ENCODE data around the gene WASHC3.
A peak's percentile ranks its signal among the peaks of the same experiment; 100 is the strongest.
"Not testable (repeated sequence)": the region's sequence is repeated elsewhere in the genome, so short reads cannot be mapped to it uniquely, and the experiment has no call there.

Gene WASHC3

GRCh38 chr12:102043928-102044327, 17.9 kb downstream of the WASHC3 start:
- Histone ChIP-seq H3K9ac (ENCODE audit: low read length) (no peak overlapping the region), H3K4me1 (ENCODE audit: control insufficient read depth, insufficient read depth, low read length) (no peaks in the 10 kb centered on the region), H3K27me3 (replicated peaks; ENCODE audit: control insufficient read depth, insufficient read depth, low read length) (no peaks in the 10 kb centered on the region), H3K4me3 (ENCODE audit: low read length) (no peak overlapping the region), H3K36me3 (ENCODE audit: control insufficient read depth, insufficient read depth, low read length, severe bottlenecking) (peaks cover 93% of the 10 kb centered on the region), H3K9me3 (ENCODE audit: control insufficient read depth, low read length) (no peaks in the 10 kb centered on the region)
- no peak for DNase-seq (ENCODE audit: low read depth)

DNA sequence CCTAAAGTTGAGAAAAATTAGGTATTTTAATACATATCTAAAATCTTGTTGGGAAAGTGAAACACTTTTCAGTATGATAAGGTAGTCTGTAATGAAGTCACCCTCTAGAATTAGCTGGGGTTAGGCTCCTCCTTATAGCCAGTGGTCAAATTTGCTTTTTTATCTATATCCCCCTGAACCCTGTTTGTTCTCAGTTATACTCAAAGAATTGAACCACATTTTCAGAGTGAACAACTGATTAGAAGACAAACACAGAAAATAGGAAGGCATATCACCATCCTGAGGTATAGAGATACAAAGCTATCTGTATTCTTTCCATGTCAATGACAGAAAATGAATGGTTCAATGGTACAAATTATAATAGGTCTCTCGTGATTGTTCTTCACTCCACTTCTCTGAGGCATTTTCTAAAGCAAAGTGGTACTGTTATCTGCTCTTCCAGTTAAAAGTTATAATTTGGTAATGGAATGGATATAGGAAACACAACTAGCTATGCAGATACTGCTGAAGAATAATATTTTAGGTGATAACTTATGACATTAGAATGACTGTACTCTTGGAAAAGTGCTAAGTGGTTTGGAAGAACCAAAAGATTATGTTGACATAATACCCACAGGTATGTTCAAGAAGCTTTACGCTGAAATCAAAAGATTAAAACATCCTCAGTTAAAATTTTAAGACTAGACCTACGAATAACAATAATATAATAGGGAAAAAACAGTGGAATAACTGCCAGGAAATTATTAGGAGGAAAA, 27.6 kb downstream of the WASHC3 start:
- H3K27me3 ChIP-seq (replicated peaks; ENCODE audit: control insufficient read depth, insufficient read depth, low read length), result no peaks in the 10 kb centered on the region
- no peak overlapping the region for H3K4me3 ChIP-seq (ENCODE audit: low read length)
- DNase-seq (ENCODE audit: low read depth), result no peak
- no peaks in the 10 kb centered on the region for H3K9me3 ChIP-seq (ENCODE audit: control insufficient read depth, low read length)
- no peak overlapping the region for H3K9ac ChIP-seq (ENCODE audit: low read length)
- H3K36me3 ChIP-seq (ENCODE audit: control insufficient read depth, insufficient read depth, low read length, severe bottlenecking), result peaks cover 69% of the 10 kb centered on the region
- H3K4me1 ChIP-seq (ENCODE audit: control insufficient read depth, insufficient read depth, low read length), result peaks cover 35% of the 10 kb centered on the region

DNA sequence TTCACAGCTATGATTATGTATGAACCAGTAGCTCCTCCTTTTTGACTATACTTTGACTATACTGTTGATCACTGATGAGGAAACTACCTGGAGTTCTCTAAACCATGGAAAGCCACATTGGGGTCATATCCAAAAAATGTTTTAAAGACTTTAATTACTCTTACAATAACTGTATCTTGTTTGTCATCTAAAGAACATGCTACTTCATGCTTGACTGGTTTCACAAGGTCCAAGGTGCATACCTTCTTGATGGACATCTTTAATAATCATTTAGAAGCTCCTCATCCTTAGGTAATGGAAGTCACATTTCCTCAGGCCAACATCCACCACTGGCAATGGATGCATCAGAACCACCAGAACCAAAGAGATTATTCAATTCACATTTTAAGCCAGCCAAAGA, 29.9 kb downstream of the WASHC3 start:
- no peak for DNase-seq (ENCODE audit: low read depth)
- H3K9ac ChIP-seq (ENCODE audit: low read length), result no peak overlapping the region
- H3K4me3 ChIP-seq (ENCODE audit: low read length), result no peak overlapping the region
- no peaks in the 10 kb centered on the region for H3K9me3 ChIP-seq (ENCODE audit: control insufficient read depth, low read length)
- peaks cover 62% of the 10 kb centered on the region for H3K36me3 ChIP-seq (ENCODE audit: control insufficient read depth, insufficient read depth, low read length, severe bottlenecking)
- H3K4me1 ChIP-seq (ENCODE audit: control insufficient read depth, insufficient read depth, low read length), result peaks cover 34% of the 10 kb centered on the region
- no peaks in the 10 kb centered on the region for H3K27me3 ChIP-seq (replicated peaks; ENCODE audit: control insufficient read depth, insufficient read depth, low read length)

DNA sequence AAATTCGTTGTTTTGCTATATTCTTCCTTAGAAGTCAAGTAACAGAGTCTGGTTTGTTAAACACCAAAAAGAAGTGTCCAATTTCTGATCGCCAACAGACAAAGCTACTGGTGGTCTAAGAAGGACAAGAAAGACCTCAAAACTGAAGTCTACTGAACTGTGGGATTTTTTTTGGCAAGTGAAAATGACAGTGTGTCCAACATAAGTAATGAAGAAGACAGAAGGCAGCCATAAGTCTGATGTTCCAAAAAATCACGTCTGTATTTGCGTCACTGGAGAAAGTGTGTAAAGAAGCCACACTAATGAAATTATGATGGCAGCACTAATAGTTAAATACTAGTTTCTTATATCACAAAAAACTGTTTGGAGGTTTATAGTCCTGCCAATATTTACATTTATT, 32.6 kb downstream of the WASHC3 start:
- DNase-seq (ENCODE audit: low read depth), result no peak
- peaks cover 42% of the 10 kb centered on the region for H3K36me3 ChIP-seq (ENCODE audit: control insufficient read depth, insufficient read depth, low read length, severe bottlenecking)
- H3K4me3 ChIP-seq (ENCODE audit: low read length), result peak overlapping the region; percentile 51
- peak overlapping the region; percentile 52 for H3K9ac ChIP-seq (ENCODE audit: low read length)
- H3K9me3 ChIP-seq (ENCODE audit: control insufficient read depth, low read length), result no peaks in the 10 kb centered on the region
- peaks cover 33% of the 10 kb centered on the region for H3K4me1 ChIP-seq (ENCODE audit: control insufficient read depth, insufficient read depth, low read length)
- no peaks in the 10 kb centered on the region for H3K27me3 ChIP-seq (replicated peaks; ENCODE audit: control insufficient read depth, insufficient read depth, low read length)

- no peak for DNase-seq (ENCODE audit: low read depth)
- Histone ChIP-seq H3K36me3 (ENCODE audit: control insufficient read depth, insufficient read depth, low read length, severe bottlenecking) (peaks cover 25% of the 10 kb centered on the region), H3K4me1 (ENCODE audit: control insufficient read depth, insufficient read depth, low read length) (peaks cover 48% of the 10 kb centered on the region), H3K4me3 (ENCODE audit: low read length) (no peak overlapping the region), H3K27me3 (replicated peaks; ENCODE audit: control insufficient read depth, insufficient read depth, low read length) (no peaks in the 10 kb centered on the region), H3K9me3 (ENCODE audit: control insufficient read depth, low read length) (no peaks in the 10 kb centered on the region), H3K9ac (ENCODE audit: low read length) (no peak overlapping the region)
Measured at GRCh38 chr12:102026728-102027127, 35.1 kb downstream of the WASHC3 start.

- H3K4me1 ChIP-seq (ENCODE audit: control insufficient read depth, insufficient read depth, low read length), result peaks cover 50% of the 10 kb centered on the region
- no peaks in the 10 kb centered on the region for H3K9me3 ChIP-seq (ENCODE audit: control insufficient read depth, low read length)
- no peak overlapping the region for H3K9ac ChIP-seq (ENCODE audit: low read length)
- H3K36me3 ChIP-seq (ENCODE audit: control insufficient read depth, insufficient read depth, low read length, severe bottlenecking), result peaks cover 23% of the 10 kb centered on the region
- no peaks in the 10 kb centered on the region for H3K27me3 ChIP-seq (replicated peaks; ENCODE audit: control insufficient read depth, insufficient read depth, low read length)
- peak; percentile 47 for DNase-seq (ENCODE audit: low read depth)
- H3K4me3 ChIP-seq (ENCODE audit: low read length), result no peak overlapping the region
Measured at GRCh38 chr12:102024765-102025164, 37.0 kb downstream of the WASHC3 start.

GRCh38 chr12:102023343-102023930, 38.4 kb downstream of the WASHC3 start:
- no peaks in the 10 kb centered on the region for H3K27me3 ChIP-seq (replicated peaks; ENCODE audit: control insufficient read depth, insufficient read depth, low read length)
- peak overlapping the region; percentile 25 for H3K4me3 ChIP-seq (ENCODE audit: low read length)
- DNase-seq (ENCODE audit: low read depth), result peak; percentile 71
- peaks cover 25% of the 10 kb centered on the region for H3K36me3 ChIP-seq (ENCODE audit: control insufficient read depth, insufficient read depth, low read length, severe bottlenecking)
- peak overlapping the region; percentile 51 for H3K9ac ChIP-seq (ENCODE audit: low read length)
- H3K9me3 ChIP-seq (ENCODE audit: control insufficient read depth, low read length), result no peaks in the 10 kb centered on the region
- H3K4me1 ChIP-seq (ENCODE audit: control insufficient read depth, insufficient read depth, low read length), result peaks cover 40% of the 10 kb centered on the region

DNA sequence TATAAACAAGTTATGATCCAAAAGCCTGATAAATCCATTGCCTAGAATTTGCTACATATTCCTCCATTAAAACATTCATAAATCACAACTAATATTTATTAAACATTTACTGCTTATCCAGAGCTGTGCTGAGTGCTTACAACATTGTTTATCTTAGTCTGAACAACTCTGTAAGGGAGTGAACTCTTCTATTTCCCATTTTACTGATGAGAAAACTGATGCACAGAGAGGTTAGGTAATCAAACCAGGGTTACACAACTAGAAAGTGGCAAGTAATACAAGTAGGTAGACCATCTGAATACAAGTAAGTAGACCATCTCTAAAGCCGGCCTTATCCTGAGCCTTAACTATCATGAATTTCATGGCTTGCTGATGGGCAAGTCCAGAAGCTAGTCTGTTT, 39.5 kb downstream of the WASHC3 start:
- Histone ChIP-seq H3K9ac (ENCODE audit: low read length) (no peak overlapping the region), H3K4me3 (ENCODE audit: low read length) (no peak overlapping the region), H3K27me3 (replicated peaks; ENCODE audit: control insufficient read depth, insufficient read depth, low read length) (no peaks in the 10 kb centered on the region), H3K9me3 (ENCODE audit: control insufficient read depth, low read length) (no peaks in the 10 kb centered on the region), H3K4me1 (ENCODE audit: control insufficient read depth, insufficient read depth, low read length) (peaks cover 40% of the 10 kb centered on the region), H3K36me3 (ENCODE audit: control insufficient read depth, insufficient read depth, low read length, severe bottlenecking) (peaks cover 24% of the 10 kb centered on the region)
- no peak for DNase-seq (ENCODE audit: low read depth)

DNA sequence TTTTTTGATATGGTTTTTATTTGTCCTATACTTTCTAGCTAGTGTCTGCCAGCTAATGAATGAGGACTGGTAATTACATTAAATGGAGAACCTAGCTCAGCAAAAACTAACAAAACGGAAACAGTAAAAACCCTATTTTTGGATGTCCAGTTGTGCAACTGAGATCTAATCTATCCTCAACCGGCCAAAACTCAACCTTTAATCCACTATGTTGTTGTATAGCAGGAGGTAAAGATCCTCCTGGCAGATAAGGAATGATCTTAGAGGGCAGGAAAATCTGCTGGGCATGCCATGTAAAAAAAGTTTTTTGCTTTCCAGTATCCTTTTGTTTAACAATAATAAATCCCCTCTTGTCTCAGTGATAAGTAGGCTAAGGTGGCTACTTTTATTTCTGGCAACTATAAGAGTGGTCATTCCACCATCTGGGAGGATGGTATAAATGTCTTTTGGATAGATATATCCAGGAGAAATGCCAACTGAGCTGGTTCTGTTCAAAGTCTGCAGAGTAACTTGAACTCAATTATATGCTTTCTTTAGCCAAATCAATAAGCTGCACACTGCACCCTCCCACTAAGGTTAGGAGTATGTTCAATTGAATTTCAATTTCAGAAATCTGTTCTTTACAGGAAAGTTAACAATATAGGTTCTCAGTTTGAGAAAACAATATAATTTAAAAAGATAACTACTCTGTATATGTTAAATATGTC, 40.1 kb downstream of the WASHC3 start:
- Histone ChIP-seq H3K36me3 (ENCODE audit: control insufficient read depth, insufficient read depth, low read length, severe bottlenecking) (peaks cover 28% of the 10 kb centered on the region), H3K27me3 (replicated peaks; ENCODE audit: control insufficient read depth, insufficient read depth, low read length) (no peaks in the 10 kb centered on the region), H3K9ac (ENCODE audit: low read length) (no peak overlapping the region), H3K4me1 (ENCODE audit: control insufficient read depth, insufficient read depth, low read length) (peaks cover 40% of the 10 kb centered on the region), H3K4me3 (ENCODE audit: low read length) (no peak overlapping the region), H3K9me3 (ENCODE audit: control insufficient read depth, low read length) (no peaks in the 10 kb centered on the region)
- no peak for DNase-seq (ENCODE audit: low read depth)

GRCh38 chr12:102018607-102019006, 43.2 kb downstream of the WASHC3 start:
- not testable (repeated sequence) for H3K9ac ChIP-seq (ENCODE audit: low read length); H3K27me3 ChIP-seq (replicated peaks; ENCODE audit: control insufficient read depth, insufficient read depth, low read length); DNase-seq (ENCODE audit: low read depth); H3K4me3 ChIP-seq (ENCODE audit: low read length); H3K9me3 ChIP-seq (ENCODE audit: control insufficient read depth, low read length)
- Histone ChIP-seq H3K4me1 (ENCODE audit: control insufficient read depth, insufficient read depth, low read length) (peaks cover 24% of the 10 kb centered on the region), H3K36me3 (ENCODE audit: control insufficient read depth, insufficient read depth, low read length, severe bottlenecking) (peaks cover 26% of the 10 kb centered on the region)

GRCh38 chr12:102016472-102016871, 45.3 kb downstream of the WASHC3 start:
- DNase-seq (ENCODE audit: low read depth), result no peak
- H3K9me3 ChIP-seq (ENCODE audit: control insufficient read depth, low read length), result no peaks in the 10 kb centered on the region
- no peak overlapping the region for H3K9ac ChIP-seq (ENCODE audit: low read length)
- H3K4me3 ChIP-seq (ENCODE audit: low read length), result no peak overlapping the region
- peaks cover 40% of the 10 kb centered on the region for H3K36me3 ChIP-seq (ENCODE audit: control insufficient read depth, insufficient read depth, low read length, severe bottlenecking)
- no peaks in the 10 kb centered on the region for H3K27me3 ChIP-seq (replicated peaks; ENCODE audit: control insufficient read depth, insufficient read depth, low read length)
- peaks cover 3% of the 10 kb centered on the region for H3K4me1 ChIP-seq (ENCODE audit: control insufficient read depth, insufficient read depth, low read length)
